Esophagus muscularis mucosa (tissue), 4 donors: ENCODE results near the gene DSCAML1. TPM values are rescaled to one million over a fixed set of nuclear protein-coding genes. Genes with fewer than 3 reads are reported as not detected.
A peak's percentile ranks its signal among the peaks of the same experiment; 100 is the strongest.

Experiments
- DNase-seq: peaks from one replicate; pipeline ENCODE4 v3.0.0-alpha.2; 2017; ENCODE audit errors: extremely low spot score
- H3K27ac ChIP-seq, 4 donors: fragments of 200-600 bp; sonication (generic); replicated peaks in 1 of 4; 1 replicate in 3 of 4; 2 replicates in 1 of 4; pipeline ENCODE4 v1.5.1; 2016 to 2019; ENCODE audit warnings: mild to moderate bottlenecking in 1 of 4
- H3K27me3 ChIP-seq, 4 donors: fragments of 200-600 bp; sonication (generic); one replicate each; pipeline versions ENCODE4 v1.5.1 to v1.6.0; 2016 to 2019
- H3K36me3 ChIP-seq, 4 donors: fragments of 200-600 bp; sonication (generic); one replicate each; pipeline ENCODE4 v1.5.1; 2016 to 2019
- H3K4me1 ChIP-seq, 4 donors: fragments of 200-600 bp; sonication (generic); one replicate each; pipeline ENCODE4 v1.5.1; 2016 to 2019
- H3K4me3 ChIP-seq, 4 donors: fragments of 200-600 bp; sonication (generic); 1 replicate in 2 of 4; 2 replicates in 2 of 4; pipeline ENCODE4 v1.5.1; 2016 to 2019; ENCODE audit warnings: mild to moderate bottlenecking in 4 of 4, moderate library complexity in 1 of 4
- H3K9me3 ChIP-seq, 4 donors: fragments of 200-600 bp; sonication (generic); 1 replicate in 3 of 4; 2 replicates in 1 of 4; pipeline ENCODE4 v1.5.1; 2016 to 2019
- CTCF ChIP-seq, 3 experiments: fragments of 200-600 bp in 2 of 3; fragments of 450-650 bp in 1 of 3; sonication (generic) in 2 of 3; IDR thresholded peaks; one replicate each; pipeline ENCODE4 v1.5.1; 2017 to 2019; ENCODE audit warnings: antibody characterized with exemption in 3 of 3, mild to moderate bottlenecking in 2 of 3, moderate library complexity in 1 of 3
- EP300 ChIP-seq: sonication (generic); formaldehyde crosslinking; IDR thresholded peaks from one replicate; pipeline ENCODE4 v1.6.1; 2017; ENCODE audit warnings: antibody characterized with exemption
- POLR2A ChIP-seq: fragments of 450-650 bp; IDR thresholded peaks from one replicate; pipeline ENCODE4 v1.6.1; 2017; ENCODE audit warnings: antibody characterized with exemption, moderate library complexity, mild to moderate bottlenecking, low read depth
- POLR2AphosphoS5 ChIP-seq, 2 donors: sonication (generic); formaldehyde crosslinking; IDR thresholded peaks; one replicate each; pipeline ENCODE4 v1.6.1; 2017; ENCODE audit warnings: antibody characterized with exemption in 2 of 2
- WGBS: methylation state at CpG from one replicate; pipeline ENCODE4 v1.1.5; 2018; 5-methylcytosine and 5-hydroxymethylcytosine counted together
- intact Hi-C: fragments of 100-400 bp; cut with DNase I; formaldehyde crosslinking; loops from one replicate; pipeline ENCODE4 v1.15.1; 2023
- total RNA-seq, 4 donors: library from RNA; depleted of rRNA; stranded (reverse); fragments of >200 nt; gene quantifications; one replicate each; pipeline versions ENCODE4 v1.1.0 to v1.2.1, GENCODE V29; 2016

The DSCAML1 gene
- total RNA-seq, 4 donors from 2014 or later, result 0.50 to 5.8 (median 1.2) TPM

DNA sequence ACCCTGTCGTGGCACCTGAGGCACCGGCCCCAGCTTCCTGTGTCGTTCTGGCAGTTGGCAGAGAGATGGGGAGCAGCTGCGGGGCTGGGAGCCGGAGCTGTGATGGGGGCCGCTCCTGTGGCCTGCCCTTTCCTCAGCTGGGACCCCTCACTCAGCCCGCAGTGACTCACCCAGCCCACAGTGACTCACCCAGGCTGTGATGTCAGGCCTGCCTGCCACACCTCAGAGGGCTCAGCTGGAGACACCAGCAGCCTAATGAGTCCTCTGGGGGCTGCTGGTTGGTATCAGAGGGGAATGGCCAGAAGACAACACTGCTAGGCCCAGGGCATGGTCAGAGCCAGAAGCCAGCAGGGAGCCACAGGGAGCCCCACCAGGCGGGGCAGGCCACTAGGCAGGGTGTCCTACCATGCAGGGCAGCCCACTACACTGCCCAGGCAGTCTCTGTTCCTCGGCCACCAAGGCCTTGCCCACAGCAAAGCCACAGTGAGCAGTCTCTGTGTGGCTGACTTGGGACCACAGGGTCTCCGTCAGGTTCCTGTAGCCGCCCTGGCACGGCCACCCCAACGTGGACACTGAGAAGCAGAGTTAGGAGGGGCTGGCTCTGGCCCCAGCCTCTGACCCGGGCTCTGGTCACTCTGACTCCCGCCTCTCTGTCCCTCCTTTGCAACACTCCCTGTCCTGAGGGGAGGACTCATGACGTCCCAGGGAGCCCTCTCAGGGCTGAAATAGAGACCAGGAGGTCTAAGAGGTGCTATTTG is 31.8 kb upstream of the DSCAML1 start:
- Histone ChIP-seq H3K9me3 (no peaks in the 10 kb centered on the region), H3K36me3 (no peaks in the 10 kb centered on the region), H3K27ac (peak overlapping the region; percentile 55 to 73 (median 61)), H3K27me3 (peaks cover 0 to 61% (median 0%) of the 10 kb centered on the region in 4 donors), H3K4me1 (peaks cover 26 to 73% (median 52%) of the 10 kb centered on the region in 4 donors), H3K4me3 (no peak overlapping the region)
- TF ChIP-seq POLR2AphosphoS5 (IDR thresholded peaks at IDR 0.05) (no peak), CTCF (IDR thresholded peaks at IDR 0.05) (no peak), POLR2A (no peak), EP300 (no peak)
- no peak for DNase-seq
- intact Hi-C loops, result no loop called here
- WGBS, result 66% methylated on average over 7 of the region's 16 CpGs

DNA sequence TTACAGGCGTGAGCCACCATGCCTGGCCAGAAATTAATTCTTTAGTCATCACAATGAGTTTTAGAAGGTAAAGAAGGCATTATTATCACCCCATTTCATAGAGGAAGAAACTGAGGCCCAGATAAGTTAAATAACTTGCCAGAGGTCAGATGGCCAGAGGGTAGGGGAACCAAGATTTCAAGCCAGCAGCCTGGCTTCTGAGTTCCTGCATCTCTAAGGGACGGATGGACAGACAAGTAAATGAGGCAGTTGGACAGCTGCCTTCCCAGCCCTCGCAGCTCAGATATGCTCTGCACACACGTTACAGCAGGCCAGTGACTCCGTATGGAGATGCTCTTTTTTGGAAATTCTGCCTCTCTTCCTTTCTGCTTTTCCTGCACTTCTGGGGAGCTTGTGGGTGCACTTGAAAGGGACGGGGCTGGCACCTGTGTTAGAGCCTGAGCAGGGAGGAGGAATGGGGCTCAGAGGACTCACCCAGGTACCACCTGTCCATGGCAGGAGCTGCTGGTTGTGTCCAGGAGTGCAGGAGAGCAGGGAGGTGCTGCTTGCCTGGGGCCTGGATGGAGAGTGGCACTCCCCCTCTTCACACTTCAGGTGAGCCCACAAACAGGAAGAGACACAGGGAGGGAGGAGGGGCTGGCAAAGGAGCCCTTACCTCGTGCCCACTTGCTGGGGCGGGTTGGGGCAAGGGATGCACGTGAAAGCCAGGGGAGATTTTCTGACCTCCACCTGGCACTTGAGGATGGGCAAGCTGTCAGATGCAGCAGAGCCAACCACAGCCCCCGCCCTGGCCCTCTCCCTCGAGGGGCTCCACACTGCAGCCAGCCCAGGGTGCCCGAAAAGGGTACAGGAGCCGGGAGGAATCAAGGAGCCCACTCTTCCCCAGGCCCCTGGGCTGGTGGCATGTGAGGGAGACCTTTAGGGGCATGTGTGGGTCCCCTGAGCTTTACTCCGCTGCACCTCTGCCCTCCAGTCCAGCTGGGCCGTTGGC is 30.8 kb upstream of the DSCAML1 start:
- TF ChIP-seq POLR2AphosphoS5 (IDR thresholded peaks at IDR 0.05) (no peak), CTCF (IDR thresholded peaks at IDR 0.05) (no peak), POLR2A (no peak), EP300 (no peak)
- Histone ChIP-seq H3K4me1 (peaks cover 31 to 75% (median 54%) of the 10 kb centered on the region in 4 donors), H3K36me3 (no peaks in the 10 kb centered on the region), H3K27ac (peak overlapping the region; percentile 48 to 73 (median 61)), H3K27me3 (peaks cover 0 to 56% (median 0%) of the 10 kb centered on the region in 4 donors), H3K4me3 (no peak overlapping the region), H3K9me3 (no peaks in the 10 kb centered on the region)
- intact Hi-C loops, result no loop called here
- no peak for DNase-seq
- WGBS, result 78% methylated on average over 14 of the region's 15 CpGs

DNA sequence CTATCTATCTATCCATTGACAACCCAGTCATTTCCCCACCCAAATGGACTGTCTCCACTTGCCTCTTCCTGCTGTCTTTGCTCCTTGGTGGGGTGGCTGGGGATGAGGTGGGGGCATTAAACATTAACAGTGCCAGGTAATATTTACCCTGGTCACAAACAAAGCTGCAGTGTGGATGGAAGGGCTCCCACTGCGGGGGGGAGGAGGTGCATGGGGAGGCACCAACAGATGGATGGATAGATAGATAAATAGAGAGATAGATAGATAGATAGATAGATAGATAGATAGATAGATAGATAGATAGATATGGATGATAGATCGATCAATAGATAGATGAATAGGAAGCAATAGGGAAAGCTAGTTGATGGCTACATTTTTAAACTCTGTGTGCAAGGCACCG is 29.8 kb upstream of the DSCAML1 start:
- Histone ChIP-seq H3K36me3 (no peaks in the 10 kb centered on the region), H3K9me3 (no peaks in the 10 kb centered on the region), H3K4me3 (no peak overlapping the region), H3K27ac (no peak overlapping the region), H3K27me3 (peaks cover 0 to 58% (median 0%) of the 10 kb centered on the region in 4 donors), H3K4me1 (peaks cover 31 to 82% (median 61%) of the 10 kb centered on the region in 4 donors)
- TF ChIP-seq POLR2AphosphoS5 (IDR thresholded peaks at IDR 0.05), result no peak
- no peak for TF ChIP-seq EP300
- no peak for TF ChIP-seq CTCF (IDR thresholded peaks at IDR 0.05)
- TF ChIP-seq POLR2A, result no peak
- 94% methylated on average over 3 of the region's 3 CpGs for WGBS
- intact Hi-C loops, result no loop called here
- no peak for DNase-seq

GRCh38 chr11:117826190-117826570 is 29.2 kb upstream of the DSCAML1 start:
- peaks cover 31 to 76% (median 59%) of the 10 kb centered on the region in 4 donors for H3K4me1 ChIP-seq
- 63% methylated on average over 10 of the region's 10 CpGs for WGBS
- no peaks in the 10 kb centered on the region for H3K36me3 ChIP-seq
- H3K27me3 ChIP-seq, result peaks cover 0 to 58% (median 0%) of the 10 kb centered on the region in 4 donors
- no peak for TF ChIP-seq POLR2A
- H3K27ac ChIP-seq, result no peak overlapping the region
- no peak overlapping the region for H3K4me3 ChIP-seq
- intact Hi-C loops, result no loop called here
- DNase-seq, result no peak
- H3K9me3 ChIP-seq, result no peaks in the 10 kb centered on the region
